ENCODE measurements around the gene RPUSD4. TPM values are rescaled to one million over a fixed set of nuclear protein-coding genes. Genes with fewer than 3 reads are reported as not detected.

RPUSD4 gene
- total and polyA plus RNA-seq, 2 donors from 2014 or later = 13.6 to 20.7 TPM

- H3K4me3 ChIP-seq (ENCODE audit: low read length in 3 of 3) = no peak overlapping the region
- intact Hi-C loops (cut with DNase I) = loop anchor here (5.0 kb wide), 1 partner anchor 270 kb away; no protein-coding TSS in a partner anchor
- DNase-seq (no peak), FAIRE-seq (no peak)
- no peak for TF ChIP-seq CTCF (IDR thresholded peaks at IDR 0.05; ENCODE audit: borderline replicate concordance, extremely low read depth, insufficient read depth)
- H3K27ac ChIP-seq (ENCODE audit: low read depth in 2 of 2, low read length in 2 of 2) = no peak overlapping the region
- H3K36me3 ChIP-seq (ENCODE audit: control insufficient read depth in 2 of 3, insufficient read depth in 3 of 3, low read length in 3 of 3) = peaks cover 3 to 12% (median 3%) of the 10 kb centered on the region in 3 donors
- no peaks in the 10 kb centered on the region for H3K27me3 ChIP-seq (ENCODE audit: control insufficient read depth, insufficient read depth, low read length)
- H3K9ac ChIP-seq (ENCODE audit: low read length in 3 of 3) = no peak overlapping the region
- H3K9me3 ChIP-seq (ENCODE audit: control insufficient read depth in 2 of 3, insufficient read depth in 1 of 3, low read length in 3 of 3) = peaks cover 0 to 2% (median 0%) of the 10 kb centered on the region in 3 donors
- no peaks in the 10 kb centered on the region for H3K4me1 ChIP-seq (ENCODE audit: control insufficient read depth in 2 of 3, insufficient read depth in 2 of 3, low read depth in 1 of 3, low read length in 3 of 3)
Observed at GRCh38 chr11:126192361-126192760, 19.1 kb downstream of the RPUSD4 start.

- Histone ChIP-seq H3K4me1 (ENCODE audit: control insufficient read depth in 2 of 3, insufficient read depth in 2 of 3, low read depth in 1 of 3, low read length in 3 of 3) (no peaks in the 10 kb centered on the region), H3K9ac (ENCODE audit: low read length in 3 of 3) (no peak overlapping the region), H3K27me3 (ENCODE audit: control insufficient read depth, insufficient read depth, low read length) (no peaks in the 10 kb centered on the region), H3K27ac (ENCODE audit: low read depth in 2 of 2, low read length in 2 of 2) (no peak overlapping the region), H3K4me3 (ENCODE audit: low read length in 3 of 3) (no peak overlapping the region), H3K9me3 (ENCODE audit: control insufficient read depth in 2 of 3, insufficient read depth in 1 of 3, low read length in 3 of 3) (no peaks in the 10 kb centered on the region), H3K36me3 (ENCODE audit: control insufficient read depth in 2 of 3, insufficient read depth in 3 of 3, low read length in 3 of 3) (peaks cover 3 to 12% (median 3%) of the 10 kb centered on the region in 3 donors)
- no peak for TF ChIP-seq CTCF (IDR thresholded peaks at IDR 0.05; ENCODE audit: borderline replicate concordance, extremely low read depth, insufficient read depth)
- intact Hi-C loops (cut with DNase I) = loop anchor here (5.0 kb wide), 1 partner anchor 269 kb away; no protein-coding TSS in a partner anchor
- DNase-seq (no peak), FAIRE-seq (no peak)
Observed at GRCh38 chr11:126191379-126192073, 19.9 kb downstream of the RPUSD4 start.

GRCh38 chr11:126190792-126191191 lies 20.7 kb downstream of the RPUSD4 start:
- Histone ChIP-seq H3K4me1 (ENCODE audit: control insufficient read depth in 2 of 3, insufficient read depth in 2 of 3, low read depth in 1 of 3, low read length in 3 of 3) (peaks cover 0 to 4% (median 2%) of the 10 kb centered on the region in 3 donors), H3K9me3 (ENCODE audit: control insufficient read depth in 2 of 3, insufficient read depth in 1 of 3, low read length in 3 of 3) (no peaks in the 10 kb centered on the region), H3K9ac (ENCODE audit: low read length in 3 of 3) (no peak overlapping the region), H3K4me3 (ENCODE audit: low read length in 3 of 3) (no peak overlapping the region), H3K36me3 (ENCODE audit: control insufficient read depth in 2 of 3, insufficient read depth in 3 of 3, low read length in 3 of 3) (peaks cover 3 to 12% (median 3%) of the 10 kb centered on the region in 3 donors), H3K27ac (ENCODE audit: low read depth in 2 of 2, low read length in 2 of 2) (no peak overlapping the region), H3K27me3 (ENCODE audit: control insufficient read depth, insufficient read depth, low read length) (no peaks in the 10 kb centered on the region)
- TF ChIP-seq CTCF (IDR thresholded peaks at IDR 0.05; ENCODE audit: borderline replicate concordance, extremely low read depth, insufficient read depth) = no peak
- no peak for FAIRE-seq
- intact Hi-C loops (cut with DNase I) = loop anchor here (5.0 kb wide), 1 partner anchor 268 kb away; no protein-coding TSS in a partner anchor
- peak in 2 of 5 donors; percentile 27 to 44 for DNase-seq
